HEK293T (cell line): Measurements from ENCODE around the gene TTC33.

ENCODE experiments used
- CTCF ChIA-PET: fragments of 350-600 bp; formaldehyde crosslinking; extraction: SDS; loops from one replicate; lab custom pipeline; 2021; ENCODE audit warnings: antibody characterized with exemption, inconsistent platforms; lab: Yijun Ruan, JAX
- POLR2A ChIA-PET: fragments of 350-600 bp; formaldehyde crosslinking; extraction: SDS; loops from one replicate; lab custom pipeline; 2020; ENCODE audit warnings: antibody characterized with exemption, inconsistent platforms; lab: Yijun Ruan, JAX
- DNase-seq: peaks from one replicate; pipeline ENCODE4 v3.0.0; 2012; ENCODE audit warnings: mixed read lengths; ENCODE audit errors: extremely low spot score
- ARNT ChIP-seq: fragments of 450-650 bp; IDR thresholded peaks from 2 replicates; pipeline ENCODE4 v1.6.1; 2017; ENCODE audit warnings: mild to moderate bottlenecking
- BHLHE40 ChIP-seq: fragments of 450-650 bp; IDR thresholded peaks from 2 replicates; pipeline ENCODE4 v1.6.1; 2016; ENCODE audit warnings: mild to moderate bottlenecking, moderate library complexity, borderline replicate concordance
- CTBP1 ChIP-seq: fragments of 450-650 bp; IDR thresholded peaks from 2 replicates; pipeline ENCODE4 v1.6.1; 2016; ENCODE audit warnings: borderline replicate concordance
- ELF4 ChIP-seq: fragments of 450-650 bp; IDR thresholded peaks from 2 replicates; pipeline ENCODE4 v1.6.1; 2017; ENCODE audit warnings: antibody characterized with exemption
- FOXA1 ChIP-seq: fragments of 450-650 bp; IDR thresholded peaks from 2 replicates; pipeline ENCODE4 v1.6.1; 2016; ENCODE audit warnings: mild to moderate bottlenecking
- FOXK2 ChIP-seq: fragments of 450-650 bp; IDR thresholded peaks from 2 replicates; pipeline ENCODE4 v1.6.1; 2016; ENCODE audit warnings: mild to moderate bottlenecking
- FOXM1 ChIP-seq: fragments of 450-650 bp; IDR thresholded peaks from 2 replicates; pipeline ENCODE4 v1.6.1; 2017; ENCODE audit warnings: mild to moderate bottlenecking, borderline replicate concordance
- HDGF ChIP-seq: fragments of 450-650 bp; IDR thresholded peaks from 2 replicates; pipeline ENCODE4 v1.6.1; 2017; ENCODE audit warnings: antibody characterized with exemption, borderline replicate concordance
- L3MBTL2 ChIP-seq: fragments of 450-650 bp; conservative IDR thresholded peaks from 2 replicates; pipeline ENCODE4 v1.6.1; 2016; ENCODE audit warnings: mild to moderate bottlenecking
- LEF1 ChIP-seq: fragments of 450-650 bp; IDR thresholded peaks from 2 replicates; pipeline ENCODE4 v1.6.1; 2017; ENCODE audit warnings: mild to moderate bottlenecking, borderline replicate concordance
- NFRKB ChIP-seq: fragments of 450-650 bp; IDR thresholded peaks from 2 replicates; pipeline ENCODE4 v1.6.1; 2016; ENCODE audit warnings: mild to moderate bottlenecking, moderate library complexity
- SP1 ChIP-seq: fragments of 450-650 bp; IDR thresholded peaks from 2 replicates; pipeline ENCODE4 v1.6.1; 2017
- SUZ12 ChIP-seq: fragments of 450-650 bp; IDR thresholded peaks from 2 replicates; pipeline ENCODE4 v1.6.1; 2016; ENCODE audit warnings: mild to moderate bottlenecking
- TARDBP ChIP-seq: fragments of 450-650 bp; IDR thresholded peaks from 2 replicates; pipeline ENCODE4 v1.6.1; 2016
- ZNF384 ChIP-seq: fragments of 450-650 bp; IDR thresholded peaks from 2 replicates; pipeline ENCODE4 v1.6.1; 2016
- TF ChIP-seq, protein P1 (sequence below): fragments of 450-650 bp; IDR thresholded peaks from 2 replicates; pipeline ENCODE4 v1.6.1; 2016

The TTC33 gene

DNA sequence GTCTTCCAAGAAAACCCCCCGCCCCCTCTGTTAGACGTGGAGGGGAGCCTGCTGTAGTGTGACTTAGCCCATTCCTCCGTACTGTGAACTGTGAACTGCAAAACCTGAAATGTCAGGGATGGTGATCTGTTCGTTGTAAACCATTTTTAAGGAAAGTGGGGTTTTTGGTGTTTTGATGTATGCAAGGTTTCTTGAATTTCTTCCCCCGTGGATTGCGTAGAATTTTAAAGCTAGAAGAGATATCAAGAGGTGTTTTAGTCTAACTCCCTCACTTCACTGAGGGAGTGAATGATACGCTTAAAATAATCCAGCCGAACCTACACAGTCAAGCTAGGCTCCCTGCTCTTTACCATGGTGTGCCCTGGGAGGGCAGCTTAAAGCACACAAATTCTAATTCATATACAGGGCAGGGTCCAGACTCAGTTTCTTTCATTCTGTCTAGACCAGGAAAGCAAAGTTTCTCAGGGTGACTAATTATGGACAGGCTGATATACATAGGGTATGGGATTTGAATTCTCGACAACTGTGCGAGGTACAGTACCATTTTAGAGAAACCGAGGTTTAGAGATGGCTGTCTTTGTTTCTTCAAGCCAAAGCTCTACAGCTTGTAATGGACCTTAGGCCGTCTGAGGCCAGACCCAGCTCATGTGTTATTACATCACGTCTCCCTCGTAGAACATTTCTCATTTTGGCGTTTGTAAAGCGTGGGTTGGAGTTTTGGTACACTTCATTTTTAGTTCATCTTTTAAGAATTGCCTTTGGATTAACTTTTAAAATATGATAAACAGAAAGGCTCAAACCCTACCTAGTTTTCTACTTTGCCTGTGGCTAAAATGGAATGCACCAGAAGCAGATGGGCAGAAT, 73.4 kb downstream of the TTC33 start:
- TF ChIP-seq HDGF: no peak
- no peak for TF ChIP-seq SUZ12
- no peak for TF ChIP-seq FOXM1
- TF ChIP-seq ZNF384: no peak
- no peak for TF ChIP-seq NFRKB
- no peak for TF ChIP-seq SP1
- TF ChIP-seq FOXA1: no peak
- TF ChIP-seq ELF4: no peak
- TF ChIP-seq, protein P1, sequence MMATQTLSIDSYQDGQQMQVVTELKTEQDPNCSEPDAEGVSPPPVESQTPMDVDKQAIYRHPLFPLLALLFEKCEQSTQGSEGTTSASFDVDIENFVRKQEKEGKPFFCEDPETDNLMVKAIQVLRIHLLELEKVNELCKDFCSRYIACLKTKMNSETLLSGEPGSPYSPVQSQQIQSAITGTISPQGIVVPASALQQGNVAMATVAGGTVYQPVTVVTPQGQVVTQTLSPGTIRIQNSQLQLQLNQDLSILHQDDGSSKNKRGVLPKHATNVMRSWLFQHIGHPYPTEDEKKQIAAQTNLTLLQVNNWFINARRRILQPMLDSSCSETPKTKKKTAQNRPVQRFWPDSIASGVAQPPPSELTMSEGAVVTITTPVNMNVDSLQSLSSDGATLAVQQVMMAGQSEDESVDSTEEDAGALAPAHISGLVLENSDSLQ: no peak
- TF ChIP-seq TARDBP: no peak
- CTCF ChIA-PET: interaction anchor here (0.6 kb wide), 1 partner anchor 161 kb away, joined by 3 read pairs; no protein-coding TSS in a partner anchor
- DNase-seq: no peak
- POLR2A ChIA-PET: no interaction called here

GRCh38 chr5:40681363-40682153, 74.2 kb downstream of the TTC33 start:
- ChIA-PET POLR2A (no interaction called here), CTCF (interaction anchor here (0.6 kb wide), 1 partner anchor 162 kb away, joined by 3 read pairs; no protein-coding TSS in a partner anchor)
- TF ChIP-seq ARNT: no peak
- TF ChIP-seq CTBP1: no peak
- TF ChIP-seq, protein P1: no peak
- no peak for TF ChIP-seq FOXK2
- TF ChIP-seq HDGF: no peak
- no peak for TF ChIP-seq L3MBTL2
- no peak for TF ChIP-seq SP1
- no peak for TF ChIP-seq ZNF384
- no peak for TF ChIP-seq NFRKB
- no peak for TF ChIP-seq TARDBP
- no peak for TF ChIP-seq SUZ12
- TF ChIP-seq FOXM1: no peak
- TF ChIP-seq BHLHE40: no peak
- TF ChIP-seq FOXA1: no peak
- no peak for DNase-seq

DNA sequence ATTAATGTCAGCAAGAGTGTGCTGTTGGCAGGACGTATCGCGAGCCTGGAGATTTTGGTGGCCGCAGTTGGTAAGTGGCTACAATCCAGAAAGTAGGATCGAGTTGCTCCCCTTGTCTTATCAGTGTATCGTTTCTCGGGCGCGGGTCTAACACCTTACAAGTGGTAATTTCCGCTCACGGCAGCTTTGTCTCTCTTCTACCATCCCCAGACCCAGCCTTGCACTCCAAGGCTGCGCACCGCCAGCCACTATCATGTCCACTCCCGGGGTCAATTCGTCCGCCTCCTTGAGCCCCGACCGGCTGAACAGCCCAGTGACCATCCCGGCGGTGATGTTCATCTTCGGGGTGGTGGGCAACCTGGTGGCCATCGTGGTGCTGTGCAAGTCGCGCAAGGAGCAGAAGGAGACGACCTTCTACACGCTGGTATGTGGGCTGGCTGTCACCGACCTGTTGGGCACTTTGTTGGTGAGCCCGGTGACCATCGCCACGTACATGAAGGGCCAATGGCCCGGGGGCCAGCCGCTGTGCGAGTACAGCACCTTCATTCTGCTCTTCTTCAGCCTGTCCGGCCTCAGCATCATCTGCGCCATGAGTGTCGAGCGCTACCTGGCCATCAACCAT, 74.9 kb downstream of the TTC33 start:
- POLR2A ChIA-PET: no interaction called here
- no peak for TF ChIP-seq ARNT
- no peak for TF ChIP-seq FOXK2
- no peak for TF ChIP-seq L3MBTL2
- CTCF ChIA-PET: no interaction called here
- no peak for DNase-seq

DNA sequence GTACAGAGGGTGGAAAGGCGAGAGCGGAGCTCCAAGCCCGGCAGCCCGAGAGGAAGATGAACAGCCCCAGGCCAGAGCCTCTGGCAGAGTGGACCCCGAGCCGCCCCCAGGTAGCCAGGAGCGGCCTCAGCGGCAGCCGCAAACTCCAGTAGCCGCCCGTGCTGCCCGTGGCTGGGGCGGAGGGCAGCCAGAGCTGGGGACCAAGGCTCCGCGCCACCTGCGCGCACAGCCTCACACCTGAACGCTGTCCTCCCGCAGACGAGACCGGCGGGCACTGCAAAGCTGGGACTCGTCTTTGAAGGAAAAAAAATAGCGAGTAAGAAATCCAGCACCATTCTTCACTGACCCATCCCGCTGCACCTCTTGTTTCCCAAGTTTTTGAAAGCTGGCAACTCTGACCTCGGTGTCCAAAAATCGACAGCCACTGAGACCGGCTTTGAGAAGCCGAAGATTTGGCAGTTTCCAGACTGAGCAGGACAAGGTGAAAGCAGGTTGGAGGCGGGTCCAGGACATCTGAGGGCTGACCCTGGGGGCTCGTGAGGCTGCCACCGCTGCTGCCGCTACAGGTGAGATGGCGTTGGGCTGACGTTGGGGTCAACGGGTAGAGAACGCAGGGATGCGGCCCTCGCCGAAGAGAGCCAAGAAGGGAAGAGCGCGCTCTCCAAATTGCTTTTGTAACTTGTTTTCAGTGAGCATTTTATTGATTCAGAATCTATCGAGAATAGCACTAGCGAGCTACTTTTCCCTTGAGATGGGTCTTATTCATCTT, 75.7 kb downstream of the TTC33 start, which contains the start of gene PTGER4:
Gene PTGER4 (plus strand): TSS at position 3 of the 769 bp plus-strand sequence. CDS start 1,079 bp downstream, outside the sequence.
- TF ChIP-seq FOXM1: no peak
- TF ChIP-seq L3MBTL2: peak; percentile 45; the same call in 1 of the 2 replicates
- ChIA-PET POLR2A (interaction anchor here (1.3 kb wide), 1 partner anchor 11 kb away, joined by 3 read pairs; no protein-coding TSS in a partner anchor), CTCF (no interaction called here)
- DNase-seq: no peak

- peak; percentile 85 for DNase-seq
- POLR2A ChIA-PET: interaction anchor here (1.3 kb wide), 1 partner anchor 12 kb away, joined by 3 read pairs; no protein-coding TSS in a partner anchor
- no peak for TF ChIP-seq BHLHE40
- no peak for TF ChIP-seq LEF1
- no peak for TF ChIP-seq FOXM1
- no peak for TF ChIP-seq ARNT
- TF ChIP-seq FOXK2: no peak
- TF ChIP-seq TARDBP: no peak
- no peak for TF ChIP-seq ZNF384
- no peak for TF ChIP-seq SUZ12
- no peak for TF ChIP-seq L3MBTL2
- TF ChIP-seq, protein P1: no peak
- TF ChIP-seq SP1: no peak
- TF ChIP-seq ELF4: no peak
- CTCF ChIA-PET: interaction anchor here (0.6 kb wide), 3 partner anchors 17 to 167 kb away, joined by 3 to 5 read pairs (median 5); no protein-coding TSS in a partner anchor
Observed at GRCh38 chr5:40679148-40679912, 76.4 kb downstream of the TTC33 start.
